Measurements from ENCODE around the gene JPH2. TPM values are rescaled to one million over a fixed set of nuclear protein-coding genes. Genes with fewer than 3 reads are reported as not detected.

JPH2 gene
- total and polyA plus RNA-seq, 10 of the 15 experiments (the other 5 are each of a cell fraction or from before 2014, with no cell fraction given) = 0.16 TPM; not detected in 9

DNA sequence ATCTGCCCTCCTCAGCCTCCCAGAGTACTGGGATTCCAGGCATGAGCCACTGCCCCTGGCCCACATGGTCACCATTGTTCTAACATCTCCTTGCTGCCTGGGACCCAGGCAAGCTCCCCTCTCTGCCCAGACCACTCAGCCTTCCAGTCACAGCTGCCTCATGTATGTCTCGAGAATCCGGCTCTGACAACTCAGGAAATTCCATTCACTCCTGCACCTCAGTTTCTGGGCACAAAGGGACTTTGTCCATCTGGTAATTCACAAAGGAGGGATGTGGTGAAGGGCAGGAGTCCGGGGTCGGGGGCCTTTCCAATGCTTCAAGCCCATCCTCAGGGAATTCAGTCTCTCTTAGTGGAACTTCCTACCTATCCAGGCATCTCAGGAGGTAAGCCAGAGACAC lies 40.7 kb downstream of the JPH2 start:
- H3K9ac ChIP-seq (ENCODE audit: control insufficient read depth, insufficient read depth, low read length) = no peak overlapping the region
- H3K4me1 ChIP-seq (ENCODE audit: control insufficient read depth, insufficient read depth, low read length) = no peaks in the 10 kb centered on the region
- peaks cover 0 to 3% of the 10 kb centered on the region in 2 experiments; a peak in 3 of 4 replicates for H3K27me3 ChIP-seq (replicated peaks in 1 of 2; ENCODE audit: control insufficient read depth in 2 of 2, insufficient read depth in 2 of 2, low read length in 1 of 2)
- BruUV-seq (replicated peaks) = no TSS peak
- SMC1A ChIA-PET (ENCODE audit: uncharacterized antibody, unreplicated experiment) = no interaction called here
- 13% methylated on average over 4 of the region's 4 CpGs for WGBS (ENCODE audit: insufficient coverage, insufficient replicate concordance, low lambda C conversion rate, missing lambda C conversion rate)
- POLR2A ChIA-PET = no interaction called here
- RAD21 ChIA-PET (ENCODE audit: unreplicated experiment) = no interaction called here
- no peak overlapping the region for H2AFZ ChIP-seq (ENCODE audit: control insufficient read depth, low read depth, low read length)
- no peaks in the 10 kb centered on the region for H4K20me1 ChIP-seq (ENCODE audit: control insufficient read depth, insufficient read depth)
- TF ChIP-seq NFYA (IDR thresholded peaks at IDR 0.05; ENCODE audit: borderline replicate concordance, low read depth, low read length) = no peak
- TF ChIP-seq RFX5 (IDR thresholded peaks at IDR 0.05; ENCODE audit: low read depth, low read length) = no peak
- TF ChIP-seq ZBTB40 (IDR thresholded peaks at IDR 0.05; ENCODE audit: borderline replicate concordance) = no peak
- TF ChIP-seq CREB1 (IDR thresholded peaks at IDR 0.05; ENCODE audit: low read depth) = no peak
- TF ChIP-seq SMAD5 (IDR thresholded peaks at IDR 0.05; ENCODE audit: low read depth) = no peak
- TF ChIP-seq ZNF622 (IDR thresholded peaks at IDR 0.05) = no peak
- TF ChIP-seq SMARCA5 (IDR thresholded peaks at IDR 0.05) = no peak
- no peak for TF ChIP-seq RELA (IDR thresholded peaks at IDR 0.05; ENCODE audit: borderline replicate concordance, partially characterized antibody)
- TF ChIP-seq ZSCAN29 (IDR thresholded peaks at IDR 0.05) = no peak
- TF ChIP-seq MYB (IDR thresholded peaks at IDR 0.05; ENCODE audit: borderline replicate concordance, low read depth, low read length) = no peak
- no peak for TF ChIP-seq SIN3A (IDR thresholded peaks at IDR 0.05; ENCODE audit: low read depth, low read length)
- TF ChIP-seq, protein P1, sequence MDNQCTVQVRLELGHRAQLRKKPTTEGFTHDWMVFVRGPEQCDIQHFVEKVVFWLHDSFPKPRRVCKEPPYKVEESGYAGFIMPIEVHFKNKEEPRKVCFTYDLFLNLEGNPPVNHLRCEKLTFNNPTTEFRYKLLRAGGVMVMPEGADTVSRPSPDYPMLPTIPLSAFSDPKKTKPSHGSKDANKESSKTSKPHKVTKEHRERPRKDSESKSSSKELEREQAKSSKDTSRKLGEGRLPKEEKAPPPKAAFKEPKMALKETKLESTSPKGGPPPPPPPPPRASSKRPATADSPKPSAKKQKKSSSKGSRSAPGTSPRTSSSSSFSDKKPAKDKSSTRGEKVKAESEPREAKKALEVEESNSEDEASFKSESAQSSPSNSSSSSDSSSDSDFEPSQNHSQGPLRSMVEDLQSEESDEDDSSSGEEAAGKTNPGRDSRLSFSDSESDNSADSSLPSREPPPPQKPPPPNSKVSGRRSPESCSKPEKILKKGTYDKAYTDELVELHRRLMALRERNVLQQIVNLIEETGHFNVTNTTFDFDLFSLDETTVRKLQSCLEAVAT (IDR thresholded peaks at IDR 0.05) = no peak
- TF ChIP-seq ETV6 (conservative IDR thresholded peaks at IDR 0.05 in 1 of 2, IDR thresholded peaks at IDR 0.05 in 1 of 2; ENCODE audit: borderline replicate concordance in 1 of 2, low read depth in 1 of 2) = no peak
- TF ChIP-seq HDGF (IDR thresholded peaks at IDR 0.05) = no peak
- TF ChIP-seq NR2C2 (IDR thresholded peaks at IDR 0.05; ENCODE audit: borderline replicate concordance, control insufficient read depth, insufficient read length, low read depth) = no peak
- H3K9me3 ChIP-seq (replicated peaks; ENCODE audit: control insufficient read depth, insufficient read depth, low read length) = no peaks in the 10 kb centered on the region
- CTCF ChIA-PET = no interaction called here
- in situ Hi-C loops (cut with MboI) (no loop called here), intact Hi-C loops (cut with micrococcal nuclease; ENCODE audit: unreplicated experiment) (no loop called here)
- H3K36me3 ChIP-seq (ENCODE audit: control insufficient read depth in 2 of 2, insufficient read depth in 2 of 2, low read length in 1 of 2) = no peaks in the 10 kb centered on the region
- DNase-seq (ENCODE audit: low read depth, low spot score) = no peak
- H3K79me2 ChIP-seq (ENCODE audit: control insufficient read depth, insufficient read depth, low read length) = no peaks in the 10 kb centered on the region
- H3K4me2 ChIP-seq (ENCODE audit: control insufficient read depth, insufficient read depth) = no peak overlapping the region
- no peak overlapping the region for H3K27ac ChIP-seq (ENCODE audit: control insufficient read depth, insufficient read depth)
- H3K4me3 ChIP-seq = no peak overlapping the region
- ATAC-seq = no peak
- FAIRE-seq = no peak

Measured in GM12878 (cell line).